Neural cell (in vitro differentiated cells): ENCODE measurements around the gene PHOX2A.

Experiments used
- CTCF ChIP-seq: fragments of 450-650 bp; IDR thresholded peaks from 2 replicates; pipeline ENCODE4 v1.5.1; 2014; ENCODE audit warnings: antibody characterized with exemption, mild to moderate bottlenecking, moderate library complexity; ENCODE audit not compliant: poor library complexity, severe bottlenecking
- EZH2 ChIP-seq: fragments of 200-600, 300-800 bp; shearing (Covaris generic), sonication (generic); IDR thresholded peaks from 2 replicates; pipeline ENCODE4 v1.6.1; 2014; ENCODE audit warnings: antibody characterized with exemption, low read length, borderline replicate concordance, mild to moderate bottlenecking; ENCODE audit not compliant: insufficient read depth, poor library complexity, severe bottlenecking
- POLR2AphosphoS5 ChIP-seq: IDR thresholded peaks from 2 replicates; pipeline ENCODE4 v1.6.1; 2012
- RAD21 ChIP-seq: fragments of 450-650 bp; conservative IDR thresholded peaks from 2 replicates; pipeline ENCODE4 v1.6.1; 2014; ENCODE audit warnings: antibody characterized with exemption, mild to moderate bottlenecking, moderate library complexity
- REST ChIP-seq: IDR thresholded peaks from 2 replicates; pipeline ENCODE4 v1.6.1; 2012; ENCODE audit warnings: borderline replicate concordance
- SMC3 ChIP-seq: fragments of 450-650 bp; conservative IDR thresholded peaks from 2 replicates; pipeline ENCODE4 v1.6.1; 2014; ENCODE audit warnings: antibody characterized with exemption, mild to moderate bottlenecking, moderate library complexity; ENCODE audit not compliant: poor library complexity
- TAF1 ChIP-seq: IDR thresholded peaks from 2 replicates; pipeline ENCODE4 v1.6.1; 2012; ENCODE audit warnings: low read depth

- TF ChIP-seq POLR2AphosphoS5 (no peak), CTCF (no peak), REST (no peak), EZH2 (no peak), TAF1 (no peak), RAD21 (no peak), SMC3 (no peak)
Observed at GRCh38 chr11:72271980-72272379, 28.0 kb upstream of the PHOX2A start.
